SK-N-SH treated with all-trans-retinoic acid at 6 μM for 48 hours (cell line): ENCODE measurements around the gene MEIOSIN.

ENCODE experiments used
- CSDC2 ChIP-seq: fragments of 250-450 bp; sonication (Bioruptor Pico); IDR thresholded peaks from 2 replicates; pipeline ENCODE4 v1.5.0; 2020; ENCODE audit warnings: mild to moderate bottlenecking, moderate library complexity
- ISL1 ChIP-seq: fragments of 250-450 bp; sonication (Bioruptor Pico); IDR thresholded peaks from 2 replicates; pipeline ENCODE4 v2.1.2; 2022; ENCODE audit warnings: mild to moderate bottlenecking, moderate library complexity
- PPARA ChIP-seq: fragments of 250-450 bp; sonication (Bioruptor Pico); IDR thresholded peaks from 2 replicates; pipeline ENCODE4 v1.5.0; 2020; ENCODE audit warnings: mild to moderate bottlenecking, borderline replicate concordance
- ZFP30 ChIP-seq: fragments of 450-650 bp; formaldehyde crosslinking; IDR thresholded peaks from 2 replicates; pipeline ENCODE4 v1.5.0; 2022; ENCODE audit warnings: mild to moderate bottlenecking, moderate library complexity
- TF ChIP-seq, protein P1 (sequence below): fragments of 250-450 bp; sonication (Bioruptor Pico); IDR thresholded peaks from 2 replicates; pipeline ENCODE4 v1.5.1; 2021; ENCODE audit warnings: mild to moderate bottlenecking, moderate library complexity

DNA sequence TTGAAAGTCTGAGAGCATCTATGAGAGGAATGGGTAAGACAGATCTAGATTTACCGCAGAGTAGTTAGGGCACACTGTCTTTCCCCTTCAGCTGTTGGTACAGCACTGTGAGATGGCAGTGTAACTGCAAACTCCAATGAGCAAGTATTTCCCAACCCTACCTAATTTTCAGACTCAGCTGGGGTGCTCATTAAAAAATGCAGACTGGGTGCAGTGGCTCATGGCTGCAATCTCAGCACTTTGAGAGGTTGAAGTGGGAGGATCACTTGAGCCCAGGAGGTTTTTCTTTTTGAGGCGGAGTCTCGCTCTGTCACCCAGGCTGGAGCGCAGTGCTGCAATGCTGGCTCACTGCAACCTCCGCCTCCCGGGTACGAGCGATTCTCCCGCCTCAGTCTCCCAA, 28.1 kb upstream of the MEIOSIN start:
- TF ChIP-seq CSDC2 (CRISPR knock-in tag) (no peak), ZFP30 (CRISPR knock-in tag) (no peak), PPARA (CRISPR knock-in tag) (no peak), ISL1 (CRISPR knock-in tag) (no peak)
- TF ChIP-seq, protein P1, sequence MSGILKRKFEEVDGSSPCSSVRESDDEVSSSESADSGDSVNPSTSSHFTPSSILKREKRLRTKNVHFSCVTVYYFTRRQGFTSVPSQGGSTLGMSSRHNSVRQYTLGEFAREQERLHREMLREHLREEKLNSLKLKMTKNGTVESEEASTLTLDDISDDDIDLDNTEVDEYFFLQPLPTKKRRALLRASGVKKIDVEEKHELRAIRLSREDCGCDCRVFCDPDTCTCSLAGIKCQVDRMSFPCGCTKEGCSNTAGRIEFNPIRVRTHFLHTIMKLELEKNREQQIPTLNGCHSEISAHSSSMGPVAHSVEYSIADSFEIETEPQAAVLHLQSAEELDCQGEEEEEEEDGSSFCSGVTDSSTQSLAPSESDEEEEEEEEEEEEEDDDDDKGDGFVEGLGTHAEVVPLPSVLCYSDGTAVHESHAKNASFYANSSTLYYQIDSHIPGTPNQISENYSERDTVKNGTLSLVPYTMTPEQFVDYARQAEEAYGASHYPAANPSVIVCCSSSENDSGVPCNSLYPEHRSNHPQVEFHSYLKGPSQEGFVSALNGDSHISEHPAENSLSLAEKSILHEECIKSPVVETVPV (CRISPR knock-in tag) = no peak
